Prostate gland (tissue), 2 donors: ENCODE measurements around the gene SNPH. TPM values are rescaled to one million over a fixed set of nuclear protein-coding genes. Genes with fewer than 3 reads are reported as not detected.

Experiments
- DNase-seq: peaks from one replicate; pipeline ENCODE4 v3.0.0-alpha.2; 2019; ENCODE audit warnings: low spot score
- H3K27ac ChIP-seq, 2 donors: fragments of 200-600 bp; sonication (generic); 2 replicates each; pipeline ENCODE4 v1.5.1; 2017 to 2019
- H3K27me3 ChIP-seq: fragments of 200-600 bp; sonication (generic); replicated peaks from 2 replicates; pipeline ENCODE4 v1.5.1; 2019; ENCODE audit not compliant: insufficient read depth
- H3K36me3 ChIP-seq, 2 donors: fragments of 200-600 bp; sonication (generic); 1 replicate in 1 of 2; 2 replicates in 1 of 2; pipeline versions ENCODE4 v1.5.1 to v1.8.1; 2017 to 2019
- H3K4me1 ChIP-seq: fragments of 200-600 bp; sonication (generic); replicated peaks from 2 replicates; pipeline ENCODE4 v1.5.1; 2019
- H3K4me3 ChIP-seq, 2 donors: fragments of 200-600 bp; sonication (generic); 2 replicates each; pipeline ENCODE4 v1.5.1; 2017 to 2019
- H3K9me3 ChIP-seq: fragments of 200-600 bp; sonication (generic); 2 replicates; pipeline ENCODE4 v1.5.1; 2017
- CTCF ChIP-seq, 4 experiments: fragments of 200-600 bp in 2 of 4; fragments of 450-650 bp in 2 of 4; sonication (generic) in 2 of 4; IDR thresholded peaks; 1 replicate in 3 of 4; 2 replicates in 1 of 4; pipeline ENCODE4 v1.5.1; 2016 to 2019; ENCODE audit warnings: antibody characterized with exemption in 4 of 4, mild to moderate bottlenecking in 2 of 4, moderate library complexity in 2 of 4
- POLR2A ChIP-seq: fragments of 450-650 bp; IDR thresholded peaks from one replicate; pipeline ENCODE4 v1.6.1; 2016; ENCODE audit warnings: antibody characterized with exemption, mild to moderate bottlenecking
- POLR2AphosphoS5 ChIP-seq: sonication (generic); formaldehyde crosslinking; IDR thresholded peaks from one replicate; pipeline ENCODE4 v1.6.1; 2017; ENCODE audit warnings: antibody characterized with exemption
- WGBS: methylation state at CpG from one replicate; pipeline ENCODE4 v1.1.5; 2018; 5-methylcytosine and 5-hydroxymethylcytosine counted together
- intact Hi-C: fragments of 100-400 bp; cut with DNase I; formaldehyde crosslinking; loops from one replicate; pipeline ENCODE4 v1.14.2; 2022
- total RNA-seq, 2 donors: library from RNA; depleted of rRNA; stranded (reverse); fragments of >200 nt; gene quantifications; one replicate each; pipeline ENCODE4 v1.1.0, GENCODE V29; 2016

The SNPH gene
- total RNA-seq, 2 donors from 2014 or later, result 4.5 to 12.3 TPM

- Histone ChIP-seq H3K9me3 (no peaks in the 10 kb centered on the region), H3K27ac (no peak overlapping the region), H3K4me1 (no peaks in the 10 kb centered on the region), H3K4me3 (no peak overlapping the region), H3K36me3 (no peaks in the 10 kb centered on the region), H3K27me3 (no peaks in the 10 kb centered on the region)
- TF ChIP-seq POLR2AphosphoS5 (no peak), POLR2A (no peak), CTCF (IDR thresholded peaks at IDR 0.05) (no peak)
- DNase-seq, result no peak
- intact Hi-C loops, result no loop called here
- 86% methylated on average over 14 of the region's 14 CpGs for WGBS
These were observed 40.4 kb downstream of the SNPH start for GRCh38 chr20:1306316-1307135.

- TF ChIP-seq POLR2AphosphoS5 (no peak), POLR2A (no peak)
- Histone ChIP-seq H3K4me3 (no peak overlapping the region), H3K36me3 (no peaks in the 10 kb centered on the region), H3K27me3 (no peaks in the 10 kb centered on the region), H3K4me1 (no peaks in the 10 kb centered on the region), H3K27ac (no peak overlapping the region), H3K9me3 (no peaks in the 10 kb centered on the region)
- no peak for DNase-seq
- intact Hi-C loops, result no loop called here
- WGBS, result 92% methylated on average over 10 of the region's 10 CpGs
These were observed 41.1 kb downstream of the SNPH start for GRCh38 chr20:1307171-1307570.

GRCh38 chr20:1307571-1307971, 41.5 kb downstream of the SNPH start:
- Histone ChIP-seq H3K27me3 (no peaks in the 10 kb centered on the region), H3K4me1 (no peaks in the 10 kb centered on the region), H3K27ac (no peak overlapping the region), H3K4me3 (no peak overlapping the region), H3K9me3 (no peaks in the 10 kb centered on the region), H3K36me3 (no peaks in the 10 kb centered on the region)
- no peak for DNase-seq
- 95% methylated on average over 13 of the region's 13 CpGs for WGBS
- intact Hi-C loops, result no loop called here
- TF ChIP-seq POLR2A (no peak), POLR2AphosphoS5 (no peak), CTCF (IDR thresholded peaks at IDR 0.05) (no peak)

GRCh38 chr20:1308067-1308701, 42.1 kb downstream of the SNPH start:
- no peak overlapping the region for H3K4me3 ChIP-seq
- DNase-seq, result no peak
- intact Hi-C loops, result no loop called here

More at GRCh38 chr20:1308067-1308701, 42.1 kb downstream of the SNPH start:
- Histone ChIP-seq H3K27ac (no peak overlapping the region), H3K4me1 (no peaks in the 10 kb centered on the region), H3K9me3 (no peaks in the 10 kb centered on the region), H3K36me3 (no peaks in the 10 kb centered on the region), H3K27me3 (no peaks in the 10 kb centered on the region)
- WGBS, result 82% methylated on average over 9 of the region's 13 CpGs
- TF ChIP-seq POLR2AphosphoS5, result no peak
- no peak for TF ChIP-seq POLR2A
- TF ChIP-seq CTCF (IDR thresholded peaks at IDR 0.05), result no peak
